ENCODE results near the gene ARFIP1.

The ARFIP1 gene

GRCh38 chr4:152785639-152786615 lies 6.2 kb downstream of the ARFIP1 start:
- no peak overlapping the region for H3K27ac ChIP-seq (ENCODE audit: insufficient read depth, low read depth, low read length, poor library complexity, severe bottlenecking)
- WGBS, 2 experiments: 93 to 98% methylated on average over 3 of the region's 3 CpGs
- no peaks in the 10 kb centered on the region for H3K9me3 ChIP-seq (ENCODE audit: control insufficient read depth, low read length)
- H3K36me3 ChIP-seq (ENCODE audit: control insufficient read depth, insufficient read depth, low read length): no peaks in the 10 kb centered on the region
- H3K27me3 ChIP-seq (ENCODE audit: control insufficient read depth, insufficient read depth, low read length, poor library complexity, severe bottlenecking): no peaks in the 10 kb centered on the region
- no peak overlapping the region for H3K4me3 ChIP-seq (ENCODE audit: insufficient read depth, low read depth, low read length)
- H3K4me1 ChIP-seq (ENCODE audit: control insufficient read depth, insufficient read depth, low read length): peaks cover 3% of the 10 kb centered on the region

DNA sequence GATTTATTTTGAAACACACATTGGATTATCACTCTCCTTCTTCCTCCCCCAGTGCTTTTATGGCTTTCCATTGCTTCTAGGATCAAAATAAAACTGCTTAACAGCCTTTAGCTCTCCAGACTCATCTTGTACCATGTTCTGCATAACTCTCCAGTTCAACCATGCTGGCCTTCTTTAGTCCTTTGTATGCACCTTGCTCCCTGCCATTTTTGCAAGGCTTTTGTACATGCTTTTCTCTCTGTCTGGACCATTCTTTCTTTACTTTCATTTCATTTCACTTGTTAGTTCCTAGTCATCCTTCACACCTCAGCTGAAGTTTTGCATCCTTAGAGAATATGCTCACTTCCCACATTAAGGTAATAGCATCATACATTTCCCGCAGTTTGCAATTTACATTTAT lies 6.9 kb downstream of the ARFIP1 start:
- 100% methylated on average over 1 of the region's 1 CpG for WGBS, 2 experiments
- no peak overlapping the region for H3K4me3 ChIP-seq (ENCODE audit: insufficient read depth, low read depth, low read length)
- no peaks in the 10 kb centered on the region for H3K9me3 ChIP-seq (ENCODE audit: control insufficient read depth, low read length)
- H3K4me1 ChIP-seq (ENCODE audit: control insufficient read depth, insufficient read depth, low read length): peaks cover 3% of the 10 kb centered on the region
- H3K27me3 ChIP-seq (ENCODE audit: control insufficient read depth, insufficient read depth, low read length, poor library complexity, severe bottlenecking): no peaks in the 10 kb centered on the region
- no peaks in the 10 kb centered on the region for H3K36me3 ChIP-seq (ENCODE audit: control insufficient read depth, insufficient read depth, low read length)
- H3K27ac ChIP-seq (ENCODE audit: insufficient read depth, low read depth, low read length, poor library complexity, severe bottlenecking): no peak overlapping the region

DNA sequence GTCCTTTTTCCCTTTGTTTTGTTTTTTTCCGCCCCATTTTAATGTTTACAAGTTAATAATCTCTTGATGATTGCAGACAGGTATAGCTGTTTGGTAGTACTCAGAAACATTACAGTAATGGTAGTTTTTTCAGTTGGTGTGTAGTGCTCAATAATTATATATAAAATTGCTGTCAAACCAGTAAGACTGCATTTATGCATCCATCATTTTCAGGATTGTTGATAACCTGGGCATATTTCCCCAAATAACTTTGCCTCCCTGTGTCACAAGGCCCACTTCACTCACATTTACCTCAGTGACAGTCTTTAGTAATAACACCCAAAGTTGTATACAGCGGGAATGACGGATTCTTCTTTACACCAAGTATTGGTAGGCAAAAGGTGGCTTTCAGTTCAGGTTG lies 16.1 kb downstream of the ARFIP1 start:
- Histone ChIP-seq H3K4me3 (ENCODE audit: insufficient read depth, low read depth, low read length) (no peak overlapping the region), H3K27ac (ENCODE audit: insufficient read depth, low read depth, low read length, poor library complexity, severe bottlenecking) (no peak overlapping the region)

GRCh38 chr4:152803541-152803940 lies 23.8 kb downstream of the ARFIP1 start:
- WGBS, 2 experiments: 96 to 100% methylated on average over 1 of the region's 1 CpG
- H3K9me3 ChIP-seq (ENCODE audit: control insufficient read depth, low read length): no peaks in the 10 kb centered on the region
- no peaks in the 10 kb centered on the region for H3K27me3 ChIP-seq (ENCODE audit: control insufficient read depth, insufficient read depth, low read length, poor library complexity, severe bottlenecking)
- H3K4me3 ChIP-seq (ENCODE audit: insufficient read depth, low read depth, low read length): no peak overlapping the region
- H3K4me1 ChIP-seq (ENCODE audit: control insufficient read depth, insufficient read depth, low read length): no peaks in the 10 kb centered on the region
- H3K27ac ChIP-seq (ENCODE audit: insufficient read depth, low read depth, low read length, poor library complexity, severe bottlenecking): no peak overlapping the region
- H3K36me3 ChIP-seq (ENCODE audit: control insufficient read depth, insufficient read depth, low read length): no peaks in the 10 kb centered on the region

More for the DNA sequence above, 16.1 kb downstream of the ARFIP1 start:
- no peaks in the 10 kb centered on the region for H3K27me3 ChIP-seq (ENCODE audit: control insufficient read depth, insufficient read depth, low read length, poor library complexity, severe bottlenecking)
- H3K4me1 ChIP-seq (ENCODE audit: control insufficient read depth, insufficient read depth, low read length): no peaks in the 10 kb centered on the region
- WGBS, 2 experiments: 96 to 97% methylated on average over 2 of the region's 3 CpGs
- no peaks in the 10 kb centered on the region for H3K9me3 ChIP-seq (ENCODE audit: control insufficient read depth, low read length)
- no peaks in the 10 kb centered on the region for H3K36me3 ChIP-seq (ENCODE audit: control insufficient read depth, insufficient read depth, low read length)

DNA sequence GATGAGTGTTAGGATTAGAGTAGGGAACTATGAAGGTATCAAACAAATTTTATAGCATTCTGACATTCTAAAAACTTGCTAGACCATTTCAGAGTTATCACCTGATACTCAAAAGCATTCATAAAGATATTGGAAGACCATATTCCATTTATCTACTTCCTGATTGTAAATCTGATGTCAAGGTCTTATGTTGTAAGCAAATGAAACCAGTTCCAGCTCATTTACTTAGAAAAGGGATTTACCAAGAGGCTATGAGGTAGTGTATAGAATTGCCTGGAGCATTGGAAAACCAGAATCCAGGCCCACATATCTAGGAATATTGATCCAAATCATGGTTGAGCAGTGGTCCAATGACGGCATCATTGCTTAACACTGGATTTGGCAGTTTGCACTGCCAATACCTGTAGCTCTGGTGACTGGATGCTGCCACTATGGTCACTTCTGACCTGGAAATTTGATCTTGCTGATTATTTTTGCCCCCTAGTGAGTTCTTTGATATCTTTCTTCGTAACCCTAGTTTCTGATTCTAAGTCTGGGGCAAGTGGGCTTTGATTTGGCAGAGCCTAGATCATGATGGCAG lies 25.4 kb downstream of the ARFIP1 start:
- no peaks in the 10 kb centered on the region for H3K9me3 ChIP-seq (ENCODE audit: control insufficient read depth, low read length)
- 91 to 95% methylated on average over 2 of the region's 2 CpGs for WGBS, 2 experiments
- H3K27me3 ChIP-seq (ENCODE audit: control insufficient read depth, insufficient read depth, low read length, poor library complexity, severe bottlenecking): no peaks in the 10 kb centered on the region
- H3K4me1 ChIP-seq (ENCODE audit: control insufficient read depth, insufficient read depth, low read length): no peaks in the 10 kb centered on the region
- H3K36me3 ChIP-seq (ENCODE audit: control insufficient read depth, insufficient read depth, low read length): no peaks in the 10 kb centered on the region
- H3K4me3 ChIP-seq (ENCODE audit: insufficient read depth, low read depth, low read length): no peak overlapping the region
- no peak overlapping the region for H3K27ac ChIP-seq (ENCODE audit: insufficient read depth, low read depth, low read length, poor library complexity, severe bottlenecking)

DNA sequence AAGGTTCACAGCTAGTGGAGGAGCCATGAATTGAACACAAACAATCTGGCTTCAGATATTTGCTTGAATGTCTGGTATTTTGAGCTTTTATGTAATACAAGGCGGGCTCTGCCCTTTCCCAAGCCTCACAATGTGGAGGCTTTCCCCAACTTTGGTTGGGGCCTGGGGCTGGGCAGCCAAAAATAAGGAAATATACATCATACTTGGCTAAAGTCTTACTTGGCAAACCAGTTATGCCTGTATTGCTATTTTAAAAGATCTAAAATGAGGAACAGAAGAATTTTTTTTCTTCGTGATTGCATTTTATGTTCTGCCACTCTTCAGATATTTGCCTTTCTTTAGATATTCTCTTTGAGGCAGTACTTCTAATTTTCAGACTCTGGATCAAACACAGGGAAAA lies 26.1 kb downstream of the ARFIP1 start:
- Histone ChIP-seq H3K27me3 (ENCODE audit: control insufficient read depth, insufficient read depth, low read length, poor library complexity, severe bottlenecking) (no peaks in the 10 kb centered on the region), H3K4me3 (ENCODE audit: insufficient read depth, low read depth, low read length) (no peak overlapping the region), H3K36me3 (ENCODE audit: control insufficient read depth, insufficient read depth, low read length) (no peaks in the 10 kb centered on the region), H3K27ac (ENCODE audit: insufficient read depth, low read depth, low read length, poor library complexity, severe bottlenecking) (no peak overlapping the region), H3K4me1 (ENCODE audit: control insufficient read depth, insufficient read depth, low read length) (no peaks in the 10 kb centered on the region), H3K9me3 (ENCODE audit: control insufficient read depth, low read length) (no peaks in the 10 kb centered on the region)
- WGBS, 2 experiments: 93 to 96% methylated on average over 2 of the region's 2 CpGs

GRCh38 chr4:152806501-152807125 lies 26.9 kb downstream of the ARFIP1 start:
- Histone ChIP-seq H3K4me3 (ENCODE audit: insufficient read depth, low read depth, low read length) (no peak overlapping the region), H3K9me3 (ENCODE audit: control insufficient read depth, low read length) (no peaks in the 10 kb centered on the region), H3K4me1 (ENCODE audit: control insufficient read depth, insufficient read depth, low read length) (no peaks in the 10 kb centered on the region), H3K36me3 (ENCODE audit: control insufficient read depth, insufficient read depth, low read length) (no peaks in the 10 kb centered on the region), H3K27ac (ENCODE audit: insufficient read depth, low read depth, low read length, poor library complexity, severe bottlenecking) (no peak overlapping the region), H3K27me3 (ENCODE audit: control insufficient read depth, insufficient read depth, low read length, poor library complexity, severe bottlenecking) (no peaks in the 10 kb centered on the region)
- 96 to 100% methylated on average over 3 of the region's 3 CpGs for WGBS, 2 experiments

DNA sequence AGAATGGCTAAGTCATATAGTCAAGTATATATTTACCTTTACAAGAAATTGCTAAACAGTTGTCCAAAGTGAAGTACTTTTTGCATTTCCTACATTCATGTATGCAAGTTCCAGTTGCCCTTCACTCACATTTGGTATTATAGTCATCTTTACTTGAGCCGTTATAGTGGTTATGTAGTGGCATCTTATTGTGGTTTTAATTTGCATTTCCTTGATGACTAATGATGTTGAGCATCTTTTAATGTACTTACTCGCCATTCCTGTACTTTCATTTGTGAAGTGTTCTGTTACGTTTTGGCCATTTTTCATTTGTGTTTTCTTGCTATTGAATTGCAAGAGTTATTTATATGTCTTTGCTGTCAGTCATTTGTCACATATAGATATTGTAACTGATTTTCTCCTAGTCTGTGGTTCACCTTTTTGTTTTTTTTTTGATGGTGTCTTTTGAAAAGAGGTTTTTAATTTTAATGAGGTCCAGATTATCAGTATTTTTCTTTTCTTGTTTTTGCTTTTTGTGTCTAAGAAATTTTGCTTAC lies 27.6 kb downstream of the ARFIP1 start:
- H3K27ac ChIP-seq (ENCODE audit: insufficient read depth, low read depth, low read length, poor library complexity, severe bottlenecking): no peak overlapping the region
- H3K9me3 ChIP-seq (ENCODE audit: control insufficient read depth, low read length): no peaks in the 10 kb centered on the region
- H3K4me3 ChIP-seq (ENCODE audit: insufficient read depth, low read depth, low read length): no peak overlapping the region
- H3K4me1 ChIP-seq (ENCODE audit: control insufficient read depth, insufficient read depth, low read length): no peaks in the 10 kb centered on the region
- WGBS, 2 experiments: 96 to 100% methylated on average over 3 of the region's 3 CpGs
- H3K27me3 ChIP-seq (ENCODE audit: control insufficient read depth, insufficient read depth, low read length, poor library complexity, severe bottlenecking): no peaks in the 10 kb centered on the region
- no peaks in the 10 kb centered on the region for H3K36me3 ChIP-seq (ENCODE audit: control insufficient read depth, insufficient read depth, low read length)

- WGBS, 2 experiments: 71 to 75% methylated on average over 8 of the region's 8 CpGs
- no peaks in the 10 kb centered on the region for H3K36me3 ChIP-seq (ENCODE audit: control insufficient read depth, insufficient read depth, low read length)
- no peaks in the 10 kb centered on the region for H3K9me3 ChIP-seq (ENCODE audit: control insufficient read depth, low read length)
- no peak overlapping the region for H3K27ac ChIP-seq (ENCODE audit: insufficient read depth, low read depth, low read length, poor library complexity, severe bottlenecking)
- H3K4me1 ChIP-seq (ENCODE audit: control insufficient read depth, insufficient read depth, low read length): no peaks in the 10 kb centered on the region
- H3K4me3 ChIP-seq (ENCODE audit: insufficient read depth, low read depth, low read length): no peak overlapping the region
- no peaks in the 10 kb centered on the region for H3K27me3 ChIP-seq (ENCODE audit: control insufficient read depth, insufficient read depth, low read length, poor library complexity, severe bottlenecking)
Observed at GRCh38 chr4:152808670-152809069, 28.9 kb downstream of the ARFIP1 start.

GRCh38 chr4:152810715-152811287 lies 31.0 kb downstream of the ARFIP1 start:
- H3K36me3 ChIP-seq (ENCODE audit: control insufficient read depth, insufficient read depth, low read length): no peaks in the 10 kb centered on the region

More at GRCh38 chr4:152810715-152811287, 31.0 kb downstream of the ARFIP1 start:
- no peak overlapping the region for H3K27ac ChIP-seq (ENCODE audit: insufficient read depth, low read depth, low read length, poor library complexity, severe bottlenecking)
- no peaks in the 10 kb centered on the region for H3K4me1 ChIP-seq (ENCODE audit: control insufficient read depth, insufficient read depth, low read length)
- WGBS, 2 experiments: 85 to 94% methylated on average over 8 to 10 of the region's 11 CpGs
- no peak overlapping the region for H3K4me3 ChIP-seq (ENCODE audit: insufficient read depth, low read depth, low read length)
- no peaks in the 10 kb centered on the region for H3K9me3 ChIP-seq (ENCODE audit: control insufficient read depth, low read length)
- no peaks in the 10 kb centered on the region for H3K27me3 ChIP-seq (ENCODE audit: control insufficient read depth, insufficient read depth, low read length, poor library complexity, severe bottlenecking)

All from ectodermal cell (in vitro differentiated cells).